Stimulated activated CD4-positive, alpha-beta T cell treated with anti-CD3 and anti-CD28 coated beads, Interleukin-15, amount 100 ng/mL, for 48 hours (primary cell): Measurements from ENCODE around the gene P2RY6.

Experiments
- DNase-seq, 2 donors: peaks; one replicate each; pipeline ENCODE4 v3.0.0-alpha.2; 2020; ENCODE audit warnings: low read depth in 2 of 2

Gene P2RY6

GRCh38 chr11:73296501-73297230 lies 24.5 kb downstream of the P2RY6 start:
- DNase-seq, result no peak

- DNase-seq, result no peak
These were observed 25.1 kb downstream of the P2RY6 start for GRCh38 chr11:73297231-73297590.

- no peak for DNase-seq
These were observed 25.6 kb downstream of the P2RY6 start for GRCh38 chr11:73297702-73298101.

DNA sequence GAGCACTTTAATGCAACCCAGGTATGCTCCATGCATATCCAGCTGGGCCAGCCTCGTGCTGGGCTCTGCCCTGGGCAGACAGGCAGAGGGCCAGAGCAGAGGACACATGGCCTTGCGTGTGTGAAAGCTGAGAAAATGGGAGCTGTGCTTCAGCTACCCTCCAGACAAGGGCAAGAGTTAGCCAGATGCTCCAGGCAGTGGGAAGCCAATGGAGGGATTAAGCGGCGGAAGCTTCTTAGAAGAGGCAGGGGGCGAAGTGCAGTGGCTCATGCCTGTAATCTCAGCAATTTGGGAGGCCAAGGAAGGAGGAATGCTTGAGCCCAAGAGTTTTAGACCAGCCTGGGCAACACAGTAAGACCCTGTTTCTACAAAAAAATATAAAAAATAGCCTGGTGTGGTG lies 26.1 kb downstream of the P2RY6 start:
- no peak for DNase-seq

GRCh38 chr11:73299751-73300150 lies 27.6 kb downstream of the P2RY6 start:
- DNase-seq, result no peak

DNA sequence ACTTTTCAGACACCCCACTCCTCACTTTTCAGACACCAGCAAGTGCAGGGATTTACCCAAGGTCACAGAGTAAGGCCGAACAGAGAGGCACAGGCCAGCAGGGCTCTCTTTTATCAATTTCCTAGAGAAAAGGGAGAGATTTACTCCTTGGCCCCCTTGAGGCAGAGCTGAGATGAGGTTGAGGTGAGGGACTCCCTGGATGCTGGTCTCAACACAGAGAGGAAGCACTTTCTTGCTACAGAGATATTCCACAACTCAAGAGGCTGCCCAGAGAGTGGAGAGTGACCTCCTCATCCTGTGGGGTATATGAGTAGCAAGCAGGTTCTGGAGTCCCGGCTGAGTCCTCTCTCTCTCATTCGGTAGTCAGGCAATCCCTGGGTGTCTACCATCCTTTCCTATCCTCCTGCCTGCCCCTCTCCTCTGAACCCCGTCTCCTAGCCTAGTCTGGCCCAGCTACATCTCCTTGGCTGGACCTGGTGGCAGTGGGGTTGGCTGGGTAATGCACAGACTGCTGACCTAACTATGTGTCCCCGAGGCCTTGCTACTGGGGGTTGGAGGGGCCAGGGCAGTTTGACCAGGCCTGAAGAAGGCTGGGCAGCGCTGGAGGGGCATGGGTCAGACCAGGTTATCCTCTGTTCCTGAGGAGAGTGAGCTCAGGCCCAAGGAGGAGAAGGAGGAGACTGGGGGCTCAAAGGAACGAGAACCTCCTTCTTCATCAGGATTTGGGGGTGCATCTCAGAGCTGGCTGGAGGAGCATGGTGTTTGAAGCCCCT lies 34.1 kb downstream of the P2RY6 start:
- no peak for DNase-seq

DNA sequence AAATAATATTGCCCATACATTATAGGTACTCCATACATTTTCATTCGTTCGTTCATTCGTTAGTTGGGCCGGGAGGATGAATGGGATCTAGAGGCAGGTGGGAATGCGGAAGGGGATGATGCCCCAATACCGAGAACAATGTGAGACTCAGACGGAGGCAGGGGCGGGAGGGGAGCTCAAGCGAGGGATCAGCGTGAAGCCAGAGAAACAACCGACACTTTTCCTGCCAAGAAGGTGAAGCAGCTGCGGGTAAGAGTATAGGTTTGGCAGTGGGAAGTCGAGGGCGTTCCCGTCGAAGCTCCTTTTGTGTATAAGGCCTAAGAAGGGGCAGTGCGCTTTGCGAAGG lies 34.8 kb downstream of the P2RY6 start:
- no peak for DNase-seq

- peak; percentile 81 to 89 for DNase-seq
These were observed 35.3 kb downstream of the P2RY6 start for GRCh38 chr11:73307323-73308002.

- peak; percentile 9 to 19 for DNase-seq
These were observed 36.1 kb downstream of the P2RY6 start, which contains the start of gene ARHGEF17 for GRCh38 chr11:73308003-73308960. Gene ARHGEF17, plus strand, starts transcription at chr11:73308276. Its CDS starts 363 bp downstream, at chr11:73308639.

GRCh38 chr11:73308961-73309919 lies 37.1 kb downstream of the P2RY6 start:
- DNase-seq, result no peak

- no peak for DNase-seq
These were observed 37.9 kb downstream of the P2RY6 start for GRCh38 chr11:73310076-73310475.

- no peak for DNase-seq
These were observed 38.7 kb downstream of the P2RY6 start for GRCh38 chr11:73310661-73311393.

DNA sequence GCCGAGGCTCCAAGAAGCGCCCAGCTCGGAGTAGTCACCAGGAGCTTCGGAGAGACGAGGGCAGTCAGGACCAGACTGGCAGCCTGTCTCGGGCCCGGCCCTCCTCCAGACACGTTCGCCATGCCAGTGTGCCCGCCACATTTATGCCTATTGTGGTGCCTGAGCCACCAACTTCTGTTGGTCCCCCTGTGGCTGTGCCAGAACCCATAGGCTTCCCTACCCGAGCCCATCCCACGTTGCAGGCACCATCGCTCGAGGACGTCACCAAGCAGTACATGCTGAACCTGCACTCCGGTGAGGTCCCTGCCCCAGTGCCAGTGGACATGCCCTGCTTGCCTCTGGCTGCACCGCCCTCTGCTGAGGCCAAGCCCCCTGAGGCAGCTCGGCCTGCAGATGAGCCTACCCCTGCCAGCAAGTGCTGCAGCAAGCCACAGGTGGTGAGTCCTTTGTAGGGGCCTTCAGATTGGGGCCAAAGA lies 39.3 kb downstream of the P2RY6 start:
- no peak for DNase-seq

GRCh38 chr11:73312036-73312435 lies 39.9 kb downstream of the P2RY6 start:
- no peak for DNase-seq

DNA sequence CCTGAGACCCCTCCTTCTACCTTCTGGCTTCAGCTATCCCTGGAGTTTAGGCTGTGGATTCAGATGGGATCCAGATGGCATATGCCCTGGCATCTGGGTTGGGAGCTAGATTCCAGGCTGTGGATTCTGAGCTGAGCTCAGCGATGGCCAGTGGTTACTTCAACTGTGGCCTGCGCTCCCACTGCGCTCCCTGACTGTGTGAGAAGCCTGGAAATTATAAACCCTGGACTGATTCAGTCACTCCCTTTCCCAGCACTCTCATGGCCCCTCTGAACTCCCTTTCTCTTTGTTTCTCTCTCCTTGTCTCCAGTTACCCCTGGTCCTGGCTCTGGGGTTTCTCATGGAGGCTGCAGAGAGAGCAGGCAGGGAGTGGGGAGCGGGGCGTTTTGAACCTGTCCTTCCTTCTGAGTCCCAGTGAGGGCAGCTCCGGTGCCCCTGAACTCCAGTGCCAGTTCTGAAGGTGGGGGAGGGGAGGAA lies 40.8 kb downstream of the P2RY6 start:
- no peak for DNase-seq

- no peak for DNase-seq
These were observed 41.5 kb downstream of the P2RY6 start for GRCh38 chr11:73313652-73314051.

DNA sequence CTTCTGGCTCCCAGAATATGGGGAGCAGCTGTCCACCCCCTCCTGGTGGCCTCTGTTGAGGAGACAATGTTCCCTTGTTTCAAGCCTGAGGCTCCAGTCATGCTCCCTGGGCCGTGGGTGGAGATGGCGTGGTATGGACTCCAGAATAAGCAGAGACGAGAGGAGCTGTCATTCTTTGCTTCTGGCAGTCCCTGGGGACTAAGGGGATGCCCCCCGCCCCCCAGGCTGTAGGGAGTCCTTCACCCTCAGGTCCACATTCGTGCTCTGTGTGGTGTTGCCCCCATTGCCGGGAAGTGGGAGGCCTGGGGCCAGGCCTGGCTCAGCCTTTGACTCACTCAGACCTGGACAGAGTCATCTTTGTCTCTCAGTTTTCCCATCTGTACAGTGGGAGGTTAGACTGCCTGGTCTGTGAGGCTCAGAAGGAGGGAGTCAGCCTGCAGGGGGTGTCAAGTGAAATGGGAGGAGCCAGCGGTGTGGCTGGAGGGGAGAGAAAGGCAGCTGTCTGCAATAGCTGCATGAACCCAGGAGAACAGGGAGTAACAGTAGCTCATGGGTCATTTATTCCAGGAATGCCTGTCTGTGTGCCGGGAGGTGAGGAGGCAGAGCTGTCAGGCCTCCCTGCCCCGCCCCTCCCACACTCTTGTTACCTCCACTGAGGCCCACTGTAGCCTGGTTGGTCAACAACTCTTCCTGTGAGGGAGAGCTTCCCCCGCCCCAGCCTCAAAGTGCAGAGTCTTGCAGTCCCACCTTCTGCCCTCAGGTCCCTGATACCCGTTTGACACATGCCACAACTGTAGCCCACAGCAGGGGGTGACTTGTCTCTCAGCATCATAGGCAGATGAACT lies 42.2 kb downstream of the P2RY6 start:
- no peak for DNase-seq

- DNase-seq, result no peak
These were observed 43.3 kb downstream of the P2RY6 start for GRCh38 chr11:73315293-73316020.
